ENCODE data around the gene CCDC13.
A peak's percentile ranks its signal among the peaks of the same experiment; 100 is the strongest.

Gene CCDC13

GRCh38 chr3:42732829-42733459, 40.1 kb downstream of the CCDC13 start:
- DNase-seq (ENCODE audit: low spot score): no peak

- no peak for DNase-seq (ENCODE audit: low spot score)
Measured at GRCh38 chr3:42732196-42732828, 40.7 kb downstream of the CCDC13 start.

- DNase-seq (ENCODE audit: low spot score): no peak
Measured at GRCh38 chr3:42731476-42732195, 41.4 kb downstream of the CCDC13 start.

GRCh38 chr3:42730706-42731420, 42.2 kb downstream of the CCDC13 start:
- DNase-seq (ENCODE audit: low spot score): no peak

- DNase-seq (ENCODE audit: low spot score): no peak
Measured at GRCh38 chr3:42730294-42730693, 42.8 kb downstream of the CCDC13 start.

- no peak for DNase-seq (ENCODE audit: low spot score)
Measured at GRCh38 chr3:42729404-42730145, 43.5 kb downstream of the CCDC13 start.

GRCh38 chr3:42728668-42729364, 44.2 kb downstream of the CCDC13 start:
- DNase-seq (ENCODE audit: low spot score): no peak

GRCh38 chr3:42728056-42728455, 45.0 kb downstream of the CCDC13 start:
- DNase-seq (ENCODE audit: low spot score): no peak

- DNase-seq (ENCODE audit: low spot score): no peak
Measured at GRCh38 chr3:42725454-42725853, 47.6 kb downstream of the CCDC13 start.

- peak; percentile 25 for DNase-seq (ENCODE audit: low spot score)
Measured at GRCh38 chr3:42723219-42723618, 49.8 kb downstream of the CCDC13 start.

Measured in kidney tubule cell (primary cell).